Cardiac muscle cell (in vitro differentiated cells and primary cell): ENCODE measurements around the gene ALAS1. TPM values are rescaled to one million over a fixed set of nuclear protein-coding genes. Genes with fewer than 3 reads are reported as not detected.
"Not testable (repeated sequence)": the region's sequence is repeated elsewhere in the genome, so short reads cannot be mapped to it uniquely, and the experiment has no call there.

Experiments
- DNase-seq, 2 donors: peaks; one replicate each; pipeline versions ENCODE4 v3.0.0 to v3.0.0-alpha.2; 2010 to 2017; ENCODE audit warnings: low read depth in 1 of 2, low spot score in 1 of 2
- H3K27ac ChIP-seq: fragments of 200-600 bp; sonication (generic); 2 replicates; pipeline ENCODE4 v1.5.1; 2016
- H3K27me3 ChIP-seq: fragments of 200-600 bp; sonication (generic); 2 replicates; pipeline ENCODE4 v1.6.0; 2016; ENCODE audit warnings: control low read depth
- H3K36me3 ChIP-seq: fragments of 200-600 bp; sonication (generic); 2 replicates; pipeline ENCODE4 v1.5.1; 2016; ENCODE audit warnings: control low read depth
- H3K4me1 ChIP-seq: fragments of 200-600 bp; sonication (generic); 2 replicates; pipeline ENCODE4 v1.8.1; 2017; ENCODE audit warnings: low read depth, mild to moderate bottlenecking, mixed run types
- H3K4me3 ChIP-seq: fragments of 200-600 bp; sonication (generic); 2 replicates; pipeline ENCODE4 v1.5.1; 2016; ENCODE audit warnings: mild to moderate bottlenecking
- H3K9me3 ChIP-seq: fragments of 200-600 bp; sonication (generic); 2 replicates; pipeline ENCODE4 v1.5.1; 2017; ENCODE audit warnings: low read depth, mild to moderate bottlenecking, control low read depth
- CTCF ChIP-seq: IDR thresholded peaks from 2 replicates; pipeline ENCODE4 v1.5.1; 2012; ENCODE audit warnings: low read depth, mild to moderate bottlenecking, low read length
- polyA plus RNA-seq: library from polyadenylated mRNA; unstranded; fragments of >200 nt; fragmentation: Nextera tagmentation; extraction: Ambion mirVana; gene quantifications from 2 replicates; pipeline ENCODE4 v1.2.1, GENCODE V29; 2016
- total RNA-seq: library from RNA; depleted of rRNA; stranded (reverse); fragments of >200 nt; gene quantifications from 2 replicates; pipeline ENCODE4 v1.2.3, GENCODE V29; 2016

ALAS1 gene
- total and polyA plus RNA-seq, 2 experiments from 2014 or later = 68.7 to 76.5 TPM

GRCh38 chr3:52167240-52167639, 30.7 kb upstream of the ALAS1 start:
- no peak for TF ChIP-seq CTCF
- no peaks in the 10 kb centered on the region for H3K4me1 ChIP-seq
- H3K4me3 ChIP-seq = no peak overlapping the region
- no peak overlapping the region for H3K27ac ChIP-seq
- no peaks in the 10 kb centered on the region for H3K36me3 ChIP-seq
- no peaks in the 10 kb centered on the region for H3K27me3 ChIP-seq
- H3K9me3 ChIP-seq = no peaks in the 10 kb centered on the region
- no peak for DNase-seq

- H3K36me3 ChIP-seq, H3K9me3 ChIP-seq, H3K27ac ChIP-seq, DNase-seq, H3K4me3 ChIP-seq, H3K4me1 ChIP-seq, H3K27me3 ChIP-seq: not testable (repeated sequence)
These were observed 27.7 kb upstream of the ALAS1 start for GRCh38 chr3:52170217-52170616.

GRCh38 chr3:52171514-52172261, 26.3 kb upstream of the ALAS1 start:
- Histone ChIP-seq H3K4me3 (no peak overlapping the region), H3K36me3 (no peaks in the 10 kb centered on the region), H3K9me3 (no peaks in the 10 kb centered on the region), H3K27me3 (no peaks in the 10 kb centered on the region), H3K4me1 (no peaks in the 10 kb centered on the region), H3K27ac (no peak overlapping the region)
- no peak for TF ChIP-seq CTCF
- DNase-seq = peak in 1 of 2 donors; percentile 47

- Histone ChIP-seq H3K4me3 (no peak overlapping the region), H3K27ac (no peak overlapping the region), H3K27me3 (no peaks in the 10 kb centered on the region), H3K9me3 (no peaks in the 10 kb centered on the region), H3K36me3 (no peaks in the 10 kb centered on the region), H3K4me1 (no peaks in the 10 kb centered on the region)
- no peak for TF ChIP-seq CTCF
- no peak for DNase-seq
These were observed 25.6 kb upstream of the ALAS1 start for GRCh38 chr3:52172262-52172757.

GRCh38 chr3:52173101-52173500, 24.9 kb upstream of the ALAS1 start:
- Histone ChIP-seq H3K27ac (no peak overlapping the region), H3K9me3 (no peaks in the 10 kb centered on the region), H3K4me3 (no peak overlapping the region), H3K4me1 (no peaks in the 10 kb centered on the region), H3K36me3 (no peaks in the 10 kb centered on the region), H3K27me3 (no peaks in the 10 kb centered on the region)
- no peak for TF ChIP-seq CTCF
- no peak for DNase-seq

GRCh38 chr3:52174896-52175295, 23.1 kb upstream of the ALAS1 start:
- Histone ChIP-seq H3K27ac (no peak overlapping the region), H3K4me1 (no peaks in the 10 kb centered on the region), H3K4me3 (no peak overlapping the region), H3K9me3 (no peaks in the 10 kb centered on the region), H3K27me3 (no peaks in the 10 kb centered on the region), H3K36me3 (no peaks in the 10 kb centered on the region)
- no peak for DNase-seq
- TF ChIP-seq CTCF = no peak
